IMR-90 (cell line): ENCODE data around the gene TRIM71. TPM values are rescaled to one million over a fixed set of nuclear protein-coding genes. Genes with fewer than 3 reads are reported as not detected.

Experiments
- ATAC-seq: fragments of 200-7000 bp; cut with Tn5 transposase; 2 replicates; pipeline ENCODE4 v1.9.1; 2020; ENCODE audit warnings: low read depth, mild to moderate bottlenecking, moderate library complexity
- BruUV-seq: library from RNA; stranded (reverse); fragments of 400-500 nt; replicated peaks from 2 replicates; lab custom pipeline; 2021; lab: Mats Ljungman, UMichigan
- CTCF ChIA-PET: fragments of 300-600 bp; formaldehyde crosslinking; extraction: SDS; loops from one replicate; lab custom pipeline; 2021; ENCODE audit warnings: antibody characterized with exemption; lab: Yijun Ruan, JAX
- POLR2A ChIA-PET: fragments of 300-600 bp; sonication (Branson Sonifier 250); formaldehyde crosslinking; loops from one replicate; lab custom pipeline; 2022; ENCODE audit warnings: antibody characterized with exemption; ENCODE audit not compliant: unreplicated experiment; lab: Charles Lee
- DNase-seq: peaks from one replicate; pipeline ENCODE4 v3.0.0; 2013
- H2AFZ ChIP-seq: replicated peaks from 2 replicates; pipeline ENCODE3; 2013; ENCODE audit warnings: low read length, mild to moderate bottlenecking; ENCODE audit not compliant: poor library complexity
- H2AK5ac ChIP-seq: 2 replicates; pipeline ENCODE4 v1.6.1; 2013; ENCODE audit warnings: low read depth, low read length, inconsistent platforms
- H2AK9ac ChIP-seq: replicated peaks from 2 replicates; pipeline ENCODE3; 2013; ENCODE audit warnings: mild to moderate bottlenecking, low read depth, low read length, moderate library complexity; ENCODE audit not compliant: poor library complexity
- H2BK120ac ChIP-seq: 2 replicates; pipeline ENCODE4 v1.6.1; 2013; ENCODE audit warnings: low read depth, low read length, inconsistent platforms
- H2BK15ac ChIP-seq: 3 replicates; pipeline ENCODE4 v1.6.1; 2013; ENCODE audit warnings: low read depth, low read length, inconsistent platforms
- H2BK20ac ChIP-seq: 2 replicates; pipeline ENCODE4 v1.6.1; 2013; ENCODE audit warnings: low read depth, mild to moderate bottlenecking, inconsistent platforms, low read length, moderate library complexity
- H2BK5ac ChIP-seq: 2 replicates; pipeline ENCODE4 v1.6.1; 2013; ENCODE audit warnings: mild to moderate bottlenecking, low read depth, low read length, inconsistent platforms; ENCODE audit not compliant: poor library complexity, severe bottlenecking
- H3K14ac ChIP-seq: replicated peaks from 2 replicates; pipeline ENCODE4 v1.6.1; 2013; ENCODE audit warnings: low read depth, low read length, inconsistent platforms
- H3K18ac ChIP-seq: 2 replicates; pipeline ENCODE4 v1.6.1; 2013; ENCODE audit warnings: low read depth, low read length, control low read depth
- H3K23ac ChIP-seq: 2 replicates; pipeline ENCODE4 v1.6.1; 2013; ENCODE audit warnings: low read depth, low read length, inconsistent platforms
- H3K27ac ChIP-seq: 2 replicates; pipeline ENCODE4 v1.5.1; 2013; ENCODE audit warnings: mild to moderate bottlenecking, control low read depth, low read length; ENCODE audit not compliant: insufficient read depth
- H3K27me3 ChIP-seq: 2 replicates; pipeline ENCODE4 v1.6.1; 2013; ENCODE audit warnings: low read length; ENCODE audit not compliant: control insufficient read depth, insufficient read depth
- H3K36me3 ChIP-seq: 2 replicates; pipeline ENCODE4 v1.6.1; 2013; ENCODE audit warnings: low read length, mixed read lengths; ENCODE audit not compliant: control insufficient read depth, insufficient read depth
- H3K4ac ChIP-seq: 2 replicates; pipeline ENCODE4 v1.6.1; 2013; ENCODE audit warnings: low read depth, low read length, inconsistent platforms
- H3K4me1 ChIP-seq: 2 replicates; pipeline ENCODE4 v1.6.1; 2013; ENCODE audit warnings: low read length, mixed read lengths; ENCODE audit not compliant: control insufficient read depth, insufficient read depth
- H3K4me2 ChIP-seq: 2 replicates; pipeline ENCODE4 v1.6.1; 2013; ENCODE audit warnings: low read depth, mild to moderate bottlenecking, control low read depth, low read length, moderate library complexity
- H3K4me3 ChIP-seq: 2 replicates; pipeline ENCODE4 v1.5.1; 2013; ENCODE audit warnings: low read depth, mild to moderate bottlenecking, control low read depth, low read length, moderate library complexity; ENCODE audit not compliant: insufficient read depth
- H3K56ac ChIP-seq: 2 replicates; pipeline ENCODE4 v1.6.1; 2013; ENCODE audit warnings: low read length, inconsistent platforms; ENCODE audit not compliant: insufficient read depth; ENCODE audit errors: extremely low read depth
- H3K79me1 ChIP-seq, 2 experiments: 2 replicates each; pipeline ENCODE4 v1.6.1; 2013; ENCODE audit warnings: low read length in 2 of 2, inconsistent platforms in 1 of 2, low read depth in 1 of 2
- H3K9ac ChIP-seq: 2 replicates; pipeline ENCODE4 v1.6.1; 2013; ENCODE audit warnings: low read depth, low read length, control low read depth
- H3K9me1 ChIP-seq: 2 replicates; pipeline ENCODE4 v1.6.1; 2013; ENCODE audit warnings: low read length, inconsistent platforms; ENCODE audit not compliant: insufficient read depth
- H3K9me3 ChIP-seq: 2 replicates; pipeline ENCODE4 v1.6.1; 2013; ENCODE audit warnings: low read length; ENCODE audit not compliant: control insufficient read depth, insufficient read depth
- H4K20me1 ChIP-seq: 2 replicates; pipeline ENCODE4 v1.6.1; 2013; ENCODE audit warnings: low read length, inconsistent platforms; ENCODE audit not compliant: insufficient read depth
- H4K5ac ChIP-seq: 2 replicates; pipeline ENCODE4 v1.6.1; 2013; ENCODE audit warnings: mild to moderate bottlenecking, low read depth, low read length, control low read depth
- H4K8ac ChIP-seq, 2 experiments: 2 replicates each; pipeline ENCODE4 v1.6.1; 2013; ENCODE audit warnings: low read depth in 2 of 2, low read length in 2 of 2, control low read depth in 1 of 2, inconsistent platforms in 1 of 2
- H4K91ac ChIP-seq: 2 replicates; pipeline ENCODE4 v1.6.1; 2013; ENCODE audit warnings: low read depth, low read length, inconsistent platforms; ENCODE audit not compliant: insufficient read depth
- BHLHE40 ChIP-seq: fragments of 150-350 bp; IDR thresholded peaks from 2 replicates; pipeline ENCODE4 v1.6.1; 2016; ENCODE audit warnings: mild to moderate bottlenecking, low read depth, low read length
- CEBPB ChIP-seq: IDR thresholded peaks from 2 replicates; pipeline ENCODE4 v1.6.1; 2012; ENCODE audit warnings: low read depth, low read length, improper control_type of control experiment
- CHD1 ChIP-seq: IDR thresholded peaks from 2 replicates; pipeline ENCODE4 v1.6.1; 2012; ENCODE audit warnings: low read depth, low read length, improper control_type of control experiment
- FOS ChIP-seq: fragments of 150-350 bp; IDR thresholded peaks from 2 replicates; pipeline ENCODE4 v1.6.1; 2016; ENCODE audit warnings: low read depth, low read length
- MAFK ChIP-seq: IDR thresholded peaks from 2 replicates; pipeline ENCODE4 v1.6.1; 2012; ENCODE audit warnings: low read depth, low read length, improper control_type of control experiment
- MAZ ChIP-seq: IDR thresholded peaks from 2 replicates; pipeline ENCODE4 v1.6.1; 2012; ENCODE audit warnings: low read depth, mild to moderate bottlenecking, low read length, improper control_type of control experiment, moderate library complexity, borderline replicate concordance
- MXI1 ChIP-seq: IDR thresholded peaks from 2 replicates; pipeline ENCODE4 v1.6.1; 2012; ENCODE audit warnings: low read depth, mild to moderate bottlenecking, low read length, moderate library complexity, borderline replicate concordance
- NFE2L2 ChIP-seq: fragments of 150-350 bp; IDR thresholded peaks from 2 replicates; pipeline ENCODE4 v1.6.1; 2016; ENCODE audit warnings: low read depth, mild to moderate bottlenecking, low read length
- POLR2A ChIP-seq: IDR thresholded peaks from 2 replicates; pipeline ENCODE4 v1.6.1; 2012; ENCODE audit warnings: mild to moderate bottlenecking, low read depth, low read length
- RAD21 ChIP-seq: IDR thresholded peaks from 2 replicates; pipeline ENCODE4 v1.6.1; 2012; ENCODE audit warnings: low read length, improper control_type of control experiment
- RCOR1 ChIP-seq: IDR thresholded peaks from 2 replicates; pipeline ENCODE4 v1.6.1; 2012; ENCODE audit warnings: mild to moderate bottlenecking, low read length, improper control_type of control experiment; ENCODE audit not compliant: insufficient replicate concordance
- RFX5 ChIP-seq: IDR thresholded peaks from 2 replicates; pipeline ENCODE4 v1.8.0; 2012; ENCODE audit warnings: low read depth, mild to moderate bottlenecking, low read length, moderate library complexity
- SMC3 ChIP-seq: fragments of 150-350 bp; IDR thresholded peaks from 2 replicates; pipeline ENCODE4 v1.6.1; 2016; ENCODE audit warnings: low read depth, mild to moderate bottlenecking, antibody characterized with exemption, low read length, moderate library complexity
- WGBS, 2 experiments: methylation state at CpG; one replicate each; pipeline versions ENCODE4 v1.1.5 to v1.1.7; 2013; ENCODE audit warnings: missing lambda C conversion rate in 2 of 2; ENCODE audit not compliant: insufficient read length in 1 of 2; ENCODE audit errors: extremely low coverage in 2 of 2; 5-methylcytosine and 5-hydroxymethylcytosine counted together
- dilution Hi-C: fragments of 300-500 bp; cut with HindIII; formaldehyde crosslinking; loops from one replicate; pipeline ENCODE4 v1.14.3; 2018; ENCODE audit warnings: low sequenced_read_pairs; ENCODE audit not compliant: unreplicated experiment
- in situ Hi-C: fragments of 300-500 bp; cut with MboI; formaldehyde crosslinking; loops from 3 replicates; pipeline ENCODE4 v1.14.3; 2019; ENCODE audit warnings: low sequenced_read_pairs, inconsistent platforms, mixed read lengths
- intact Hi-C: fragments of 100-400 bp; cut with micrococcal nuclease; formaldehyde crosslinking; loops from 2 replicates; pipeline ENCODE4 v1.10.0; 2022
- polyA plus RNA-seq, 3 experiments: library from polyadenylated mRNA; depleted of rRNA; stranded (reverse); fragments of >200 nt; gene quantifications; 2 replicates each; pipeline ENCODE4 v1.2.3, GENCODE V29; 2012; ENCODE audit warnings: low replicate concordance in 1 of 3
- total RNA-seq: library from RNA; depleted of rRNA; stranded (reverse); fragments of >200 nt; gene quantifications from 2 replicates; pipeline ENCODE4 v1.2.3, GENCODE V29; 2012
- TF ChIP-seq, protein P1 (sequence below): fragments of 150-350 bp; IDR thresholded peaks from 2 replicates; pipeline ENCODE4 v1.6.1; 2017; ENCODE audit warnings: mild to moderate bottlenecking, antibody characterized with exemption, low read length, low read depth
- TF ChIP-seq, protein P2 (sequence below): fragments of 150-350 bp; IDR thresholded peaks from 2 replicates; pipeline ENCODE4 v1.6.1; 2016; ENCODE audit warnings: low read depth, mild to moderate bottlenecking, low read length, moderate library complexity, borderline replicate concordance
- TF ChIP-seq, protein P3 (sequence below): conservative IDR thresholded peaks from 2 replicates; pipeline ENCODE4 v1.5.1; 2012; ENCODE audit warnings: mild to moderate bottlenecking, low read depth, low read length, improper control_type of control experiment

TRIM71 gene
- total and polyA plus RNA-seq, 2 of the 4 experiments (the other 2 are of a cell fraction) = not detected

DNA sequence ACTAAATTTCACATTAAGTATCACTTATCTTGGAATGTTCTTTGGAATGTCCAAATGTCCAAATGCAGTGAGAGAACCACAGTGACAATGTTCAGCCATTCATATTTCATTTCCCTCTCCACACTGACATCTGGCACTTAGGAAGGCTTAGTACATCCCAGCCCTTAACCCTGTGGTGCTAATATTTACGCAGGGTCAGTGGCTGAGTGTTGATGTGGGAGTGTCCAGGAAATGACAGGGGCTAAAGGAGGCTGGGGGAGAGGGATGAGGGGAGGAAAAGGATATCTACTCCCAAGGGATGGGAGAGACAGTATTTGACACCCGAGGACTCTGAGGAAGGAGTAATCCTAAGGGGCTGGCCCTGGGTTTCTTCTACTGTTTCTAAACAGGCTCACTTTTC is 119.5 kb downstream of the TRIM71 start:
- no peak overlapping the region for H3K14ac ChIP-seq
- no peak overlapping the region for H4K91ac ChIP-seq
- no peaks in the 10 kb centered on the region for H3K4me1 ChIP-seq
- H3K79me1 ChIP-seq = no peaks in the 10 kb centered on the region
- H4K20me1 ChIP-seq = no peaks in the 10 kb centered on the region
- H3K27ac ChIP-seq = no peak overlapping the region
- POLR2A ChIA-PET = no interaction called here
- TF ChIP-seq MXI1 (no peak), RAD21 (no peak), POLR2A (no peak), RCOR1 (no peak), CEBPB (no peak), FOS (no peak), MAFK (no peak), RFX5 (no peak), MAZ (no peak), CHD1 (no peak), NFE2L2 (no peak), SMC3 (no peak), BHLHE40 (no peak)
- TF ChIP-seq, protein P1, sequence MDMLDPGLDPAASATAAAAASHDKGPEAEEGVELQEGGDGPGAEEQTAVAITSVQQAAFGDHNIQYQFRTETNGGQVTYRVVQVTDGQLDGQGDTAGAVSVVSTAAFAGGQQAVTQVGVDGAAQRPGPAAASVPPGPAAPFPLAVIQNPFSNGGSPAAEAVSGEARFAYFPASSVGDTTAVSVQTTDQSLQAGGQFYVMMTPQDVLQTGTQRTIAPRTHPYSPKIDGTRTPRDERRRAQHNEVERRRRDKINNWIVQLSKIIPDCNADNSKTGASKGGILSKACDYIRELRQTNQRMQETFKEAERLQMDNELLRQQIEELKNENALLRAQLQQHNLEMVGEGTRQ = no peak
- TF ChIP-seq, protein P2, sequence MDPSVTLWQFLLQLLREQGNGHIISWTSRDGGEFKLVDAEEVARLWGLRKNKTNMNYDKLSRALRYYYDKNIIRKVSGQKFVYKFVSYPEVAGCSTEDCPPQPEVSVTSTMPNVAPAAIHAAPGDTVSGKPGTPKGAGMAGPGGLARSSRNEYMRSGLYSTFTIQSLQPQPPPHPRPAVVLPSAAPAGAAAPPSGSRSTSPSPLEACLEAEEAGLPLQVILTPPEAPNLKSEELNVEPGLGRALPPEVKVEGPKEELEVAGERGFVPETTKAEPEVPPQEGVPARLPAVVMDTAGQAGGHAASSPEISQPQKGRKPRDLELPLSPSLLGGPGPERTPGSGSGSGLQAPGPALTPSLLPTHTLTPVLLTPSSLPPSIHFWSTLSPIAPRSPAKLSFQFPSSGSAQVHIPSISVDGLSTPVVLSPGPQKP = no peak
- TF ChIP-seq, protein P3, sequence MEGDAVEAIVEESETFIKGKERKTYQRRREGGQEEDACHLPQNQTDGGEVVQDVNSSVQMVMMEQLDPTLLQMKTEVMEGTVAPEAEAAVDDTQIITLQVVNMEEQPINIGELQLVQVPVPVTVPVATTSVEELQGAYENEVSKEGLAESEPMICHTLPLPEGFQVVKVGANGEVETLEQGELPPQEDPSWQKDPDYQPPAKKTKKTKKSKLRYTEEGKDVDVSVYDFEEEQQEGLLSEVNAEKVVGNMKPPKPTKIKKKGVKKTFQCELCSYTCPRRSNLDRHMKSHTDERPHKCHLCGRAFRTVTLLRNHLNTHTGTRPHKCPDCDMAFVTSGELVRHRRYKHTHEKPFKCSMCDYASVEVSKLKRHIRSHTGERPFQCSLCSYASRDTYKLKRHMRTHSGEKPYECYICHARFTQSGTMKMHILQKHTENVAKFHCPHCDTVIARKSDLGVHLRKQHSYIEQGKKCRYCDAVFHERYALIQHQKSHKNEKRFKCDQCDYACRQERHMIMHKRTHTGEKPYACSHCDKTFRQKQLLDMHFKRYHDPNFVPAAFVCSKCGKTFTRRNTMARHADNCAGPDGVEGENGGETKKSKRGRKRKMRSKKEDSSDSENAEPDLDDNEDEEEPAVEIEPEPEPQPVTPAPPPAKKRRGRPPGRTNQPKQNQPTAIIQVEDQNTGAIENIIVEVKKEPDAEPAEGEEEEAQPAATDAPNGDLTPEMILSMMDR = no peak
- H2AK5ac ChIP-seq = no peak overlapping the region
- no peak overlapping the region for H3K4me2 ChIP-seq
- ATAC-seq (peak; percentile 48), DNase-seq (no peak)
- dilution Hi-C loops (no loop called here), in situ Hi-C loops (no loop called here), intact Hi-C loops (loop anchor here (10.0 kb wide), 1 partner anchor 123 kb away; the partner anchor contains the start of gene TRIM71)
- H2BK5ac ChIP-seq = no peak overlapping the region
- H2BK20ac ChIP-seq = no peak overlapping the region
- no peak overlapping the region for H2BK120ac ChIP-seq
- H4K5ac ChIP-seq = no peak overlapping the region
- no peak overlapping the region for H2AFZ ChIP-seq
- H4K8ac ChIP-seq = no peak overlapping the region
- CTCF ChIA-PET = no interaction called here
- H3K18ac ChIP-seq = no peak overlapping the region
- H3K9me3 ChIP-seq = peaks cover 2% of the 10 kb centered on the region; the same call in 1 of the 2 replicates
- H3K9me1 ChIP-seq = no peaks in the 10 kb centered on the region
- no peak overlapping the region for H3K23ac ChIP-seq
- H3K36me3 ChIP-seq = no peaks in the 10 kb centered on the region
- no TSS peak for BruUV-seq
- WGBS, 2 experiments = no CpG with 5 or more reads among the region's 2 CpGs
- no peak overlapping the region for H3K4ac ChIP-seq
- H3K4me3 ChIP-seq = no peak overlapping the region
- H3K56ac ChIP-seq = no peak overlapping the region
- no peak overlapping the region for H2BK15ac ChIP-seq
- H3K9ac ChIP-seq = no peak overlapping the region
- peaks cover 7% of the 10 kb centered on the region for H3K27me3 ChIP-seq
- no peak overlapping the region for H2AK9ac ChIP-seq
